ENCODE measurements around the gene PTPRG.

PTPRG gene

DNA sequence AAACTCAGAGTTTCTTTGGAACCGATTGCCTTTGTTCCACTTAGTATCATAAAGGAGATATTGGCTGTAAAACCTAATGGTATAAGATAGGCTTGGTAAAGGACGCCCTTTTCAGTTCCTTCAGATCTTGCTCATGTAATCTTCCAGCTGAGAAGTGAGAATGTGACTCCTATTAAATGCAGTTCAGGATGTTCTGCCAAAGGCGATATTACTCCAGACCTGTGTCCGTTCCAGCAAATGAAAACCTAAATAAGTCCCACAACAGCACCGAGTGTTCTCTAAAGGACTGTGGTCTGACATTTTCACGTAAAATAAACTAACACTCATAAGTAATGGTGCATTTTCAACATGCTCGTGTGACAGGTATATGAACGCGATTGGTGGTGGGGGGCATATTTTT, 535.8 kb downstream of the PTPRG start:
- DNase-seq, result no peak

DNA sequence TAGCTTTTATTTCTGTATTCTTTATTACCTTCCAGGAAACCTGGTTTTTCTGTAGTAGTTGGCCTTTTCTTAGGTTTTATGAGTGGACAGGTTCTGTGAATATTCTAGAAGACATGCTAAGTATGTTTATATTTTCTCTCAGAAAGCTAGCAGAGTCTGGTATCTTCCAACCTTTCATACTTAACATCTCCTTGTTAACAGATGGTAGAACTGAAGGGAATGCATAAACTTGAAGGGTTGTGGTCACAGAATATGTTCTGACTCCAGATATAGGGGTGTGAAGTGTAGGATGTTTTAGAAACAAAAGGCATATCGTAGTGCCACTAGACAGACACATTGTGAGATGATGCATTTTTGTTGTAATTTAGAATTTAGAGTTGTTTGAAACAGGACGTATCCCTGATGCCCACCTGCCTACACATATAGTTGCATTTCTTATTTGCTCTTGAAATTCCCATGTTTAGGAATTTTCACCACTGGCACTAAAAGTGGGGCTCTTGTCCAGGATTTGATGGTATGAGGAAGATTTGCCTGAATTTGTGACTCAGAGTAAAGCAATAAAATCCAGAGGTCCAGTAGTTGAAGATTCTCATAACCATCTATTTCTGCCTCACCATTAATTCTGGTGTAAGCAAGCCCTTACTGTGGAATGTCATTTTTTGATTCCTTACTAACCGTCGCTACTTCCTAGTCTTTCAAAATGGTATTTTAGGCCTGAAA, 537.4 kb downstream of the PTPRG start:
- no peak for DNase-seq

DNA sequence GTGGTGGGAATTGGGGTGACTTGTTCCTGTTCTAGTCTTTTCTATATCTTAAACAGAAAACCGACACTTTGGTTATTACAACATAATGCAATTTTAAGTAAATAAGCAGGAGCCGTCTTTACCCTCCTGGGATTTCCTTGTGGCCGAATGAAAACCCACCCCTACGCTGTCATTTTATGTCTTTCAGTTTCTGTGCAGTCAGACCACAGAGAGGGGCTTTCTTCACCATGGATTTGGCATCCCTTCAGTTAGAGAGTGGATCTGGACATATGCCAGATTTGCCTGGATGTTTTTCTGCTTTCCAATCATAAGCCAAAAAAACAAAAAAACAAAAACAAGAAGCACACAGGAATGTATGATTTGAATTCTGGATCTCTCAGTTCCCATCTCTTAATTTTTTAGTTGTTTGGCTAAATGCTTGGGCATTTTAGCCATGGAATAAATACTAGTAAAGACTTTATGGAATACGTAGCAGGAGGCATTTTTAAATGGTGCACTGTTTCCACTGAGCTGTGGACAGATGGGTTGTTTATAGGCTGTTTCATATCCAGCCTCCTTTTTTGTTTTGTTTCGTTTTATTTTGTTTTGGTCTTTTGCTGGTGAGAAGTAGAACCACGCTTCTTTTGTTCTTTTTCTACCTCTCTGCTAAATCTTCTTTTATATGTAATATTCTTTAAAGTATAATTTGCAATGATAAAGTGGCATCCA, 539.1 kb downstream of the PTPRG start:
- DNase-seq, result no peak

DNA sequence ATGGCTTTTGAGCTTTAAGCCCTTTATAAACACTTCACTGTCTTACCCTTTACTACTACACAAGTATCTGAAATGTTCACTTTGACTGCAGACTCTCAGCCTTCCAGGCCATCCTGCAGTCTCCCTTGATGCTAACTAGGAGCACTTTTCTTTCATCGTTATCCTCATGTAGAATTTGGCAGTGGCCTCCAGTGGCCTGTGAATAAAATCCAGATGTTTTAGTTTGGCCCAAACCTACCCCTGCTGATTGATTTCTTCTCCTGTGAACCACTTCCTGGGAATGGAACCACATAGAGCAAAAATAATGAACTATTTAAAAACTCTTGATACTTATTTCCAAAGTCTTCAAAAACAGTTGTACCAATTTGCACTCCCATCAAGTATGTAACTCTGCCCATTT, 540.1 kb downstream of the PTPRG start:
- DNase-seq, result no peak

DNA sequence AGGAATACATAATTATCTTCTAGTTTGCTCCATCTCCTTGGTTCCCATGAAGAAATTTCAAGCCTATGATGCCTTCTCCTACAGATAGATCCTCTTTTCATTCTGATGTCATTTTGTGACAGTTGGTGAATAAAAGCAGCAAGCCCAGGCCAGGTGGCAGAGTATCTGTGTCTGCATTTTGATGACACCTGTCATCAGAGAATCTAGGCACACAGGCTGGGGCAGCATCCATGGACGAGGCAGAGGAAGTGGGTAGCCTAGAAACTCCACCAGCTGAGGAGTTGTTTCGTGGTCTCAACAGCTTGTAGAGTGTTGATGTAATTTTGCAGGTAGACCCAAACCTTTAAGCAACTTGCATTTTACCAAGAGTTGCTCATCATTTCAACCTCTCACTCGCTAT, 542.2 kb downstream of the PTPRG start:
- no peak for DNase-seq

DNA sequence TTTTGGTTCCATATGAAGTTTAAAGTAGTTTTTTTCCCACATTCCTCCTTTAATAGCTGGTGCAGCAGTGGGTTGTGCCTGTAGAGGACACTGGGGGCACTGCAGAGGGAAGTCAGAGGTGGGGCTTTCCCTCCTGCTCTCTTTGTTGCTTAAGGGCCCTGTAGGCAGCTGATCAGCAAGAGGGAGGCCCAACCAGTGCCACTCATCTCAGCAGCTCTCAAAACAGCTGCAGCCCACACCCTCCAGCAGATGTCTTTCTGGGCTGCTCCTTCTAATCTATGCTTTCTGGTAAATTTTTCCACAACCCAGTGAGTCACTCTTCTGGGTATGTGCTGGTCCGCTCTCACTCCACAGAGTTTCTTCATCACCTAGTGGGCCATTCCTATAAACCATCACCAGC, 548.2 kb downstream of the PTPRG start:
- no peak for DNase-seq

DNA sequence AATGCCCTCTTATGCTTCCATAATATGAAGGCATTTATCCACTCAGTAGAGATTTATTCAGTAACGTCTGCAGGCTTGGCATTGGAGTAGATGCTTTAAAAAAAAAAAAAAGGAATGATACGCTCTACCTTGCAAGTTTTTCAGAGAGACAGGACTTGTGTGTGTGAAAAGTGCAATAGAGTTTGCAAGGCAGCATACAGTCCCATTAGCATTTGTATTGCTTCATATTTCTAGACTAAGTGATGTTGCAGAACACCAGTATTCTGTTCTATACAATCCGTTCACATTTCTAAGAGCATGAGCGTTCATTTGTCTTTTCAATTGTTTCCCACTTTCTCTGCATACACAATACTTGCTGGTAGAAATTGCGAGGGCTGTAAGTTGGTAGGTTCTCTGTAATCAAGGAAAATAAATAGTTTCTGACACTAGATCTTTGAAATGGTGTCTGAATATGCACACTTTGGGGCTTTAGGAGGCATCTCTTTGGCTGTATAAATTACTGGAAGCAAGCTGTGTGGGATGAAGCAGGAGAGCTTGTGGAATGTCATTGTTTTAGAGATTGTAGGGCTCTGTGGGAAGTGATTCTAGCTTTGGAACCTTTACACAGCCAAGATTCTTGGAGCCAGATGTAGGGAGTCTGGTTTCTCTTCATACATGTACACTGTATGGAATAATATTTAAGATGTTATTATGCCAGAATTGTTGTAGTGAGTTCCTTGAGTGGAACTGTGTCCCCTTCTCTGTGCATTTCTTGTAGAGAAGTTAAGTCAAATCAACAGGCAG, 549.3 kb downstream of the PTPRG start:
- no peak for DNase-seq

DNA sequence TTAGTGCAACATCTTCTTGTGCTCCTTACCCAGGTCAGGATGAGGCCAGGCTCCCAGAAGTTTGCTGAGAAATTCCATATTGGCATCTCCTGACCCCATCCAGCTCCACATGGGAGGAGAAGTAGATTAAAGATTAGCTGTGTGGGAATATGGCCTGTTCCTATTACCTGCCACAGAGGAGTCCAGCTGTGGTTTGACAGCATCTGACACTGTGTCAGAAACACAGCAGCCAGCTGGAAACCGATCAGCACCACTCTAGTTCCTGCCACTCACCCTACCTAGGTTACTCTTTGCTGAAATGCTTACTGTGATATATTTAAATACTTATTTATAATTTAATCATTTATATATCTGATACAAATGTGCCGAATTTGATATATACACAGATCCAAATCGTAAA, 551.7 kb downstream of the PTPRG start:
- DNase-seq, result no peak

DNA sequence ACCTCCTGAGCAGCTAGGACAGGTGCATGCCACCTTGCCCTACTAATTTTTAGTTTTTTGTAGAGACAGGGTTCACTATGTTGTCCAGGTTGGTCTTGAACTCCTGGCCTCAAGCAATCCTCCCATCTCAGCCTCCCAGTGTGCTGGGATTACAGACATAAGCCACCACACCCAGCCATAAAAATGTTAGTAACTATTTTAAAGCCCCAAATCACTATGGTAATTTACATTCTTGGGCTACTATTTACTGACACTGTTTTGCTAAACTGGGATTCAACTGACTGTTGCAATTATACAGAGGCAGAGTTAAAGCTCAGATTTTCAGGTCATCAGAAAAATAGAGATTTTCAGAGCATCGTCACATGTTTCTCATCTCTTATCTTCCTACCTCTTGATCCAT, 553.4 kb downstream of the PTPRG start:
- no peak for DNase-seq

DNA sequence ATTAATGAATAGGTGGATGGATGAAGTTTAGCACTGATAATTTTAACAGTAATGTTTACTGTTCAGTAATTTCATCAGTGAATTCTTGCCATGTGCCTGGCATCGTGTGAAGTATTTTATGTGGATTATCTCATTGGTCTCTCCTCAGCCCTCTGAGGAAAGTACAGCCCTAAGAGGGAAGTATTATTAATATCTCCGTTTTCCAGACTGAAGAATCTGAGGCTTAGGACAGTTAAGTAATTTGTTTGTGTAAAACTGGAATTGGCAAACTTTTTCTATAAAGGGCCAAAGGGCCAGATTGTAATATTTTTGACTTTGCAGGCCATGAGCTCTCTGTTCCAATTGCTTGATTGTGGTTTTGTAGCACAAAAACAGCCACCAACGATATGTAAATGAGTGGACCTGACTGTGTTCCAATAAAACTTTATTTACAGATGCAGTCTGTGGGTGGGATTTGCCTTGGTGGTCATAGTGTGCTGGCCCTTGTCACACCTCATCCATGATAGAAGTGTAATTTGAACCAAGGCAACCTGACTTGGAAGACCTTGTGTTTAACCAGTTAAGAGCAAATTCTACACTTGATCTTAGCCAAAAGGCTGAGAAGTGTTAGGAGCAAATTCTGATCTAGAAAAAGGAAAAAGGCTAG, 556.7 kb downstream of the PTPRG start:
- DNase-seq, result no peak

DNA sequence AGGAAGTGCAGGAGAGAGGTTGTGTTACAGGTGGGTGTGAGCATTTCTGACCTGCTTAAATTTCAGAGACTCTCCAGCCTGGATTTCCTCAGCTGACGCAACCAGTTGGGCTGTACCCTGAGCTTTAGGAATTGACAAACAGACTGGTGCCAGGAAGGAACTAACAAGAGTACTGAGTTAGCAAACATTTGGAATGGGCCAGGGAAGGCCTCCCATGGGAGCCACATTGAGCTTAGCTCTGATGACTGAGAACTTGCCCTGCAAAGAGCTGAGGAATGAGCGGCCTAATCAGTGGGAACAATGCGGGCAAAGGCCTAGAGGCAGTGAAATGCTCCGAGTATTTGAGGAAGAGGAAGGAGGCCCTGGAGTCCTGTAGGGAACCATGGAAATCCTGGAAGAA, 557.8 kb downstream of the PTPRG start:
- no peak for DNase-seq

DNA sequence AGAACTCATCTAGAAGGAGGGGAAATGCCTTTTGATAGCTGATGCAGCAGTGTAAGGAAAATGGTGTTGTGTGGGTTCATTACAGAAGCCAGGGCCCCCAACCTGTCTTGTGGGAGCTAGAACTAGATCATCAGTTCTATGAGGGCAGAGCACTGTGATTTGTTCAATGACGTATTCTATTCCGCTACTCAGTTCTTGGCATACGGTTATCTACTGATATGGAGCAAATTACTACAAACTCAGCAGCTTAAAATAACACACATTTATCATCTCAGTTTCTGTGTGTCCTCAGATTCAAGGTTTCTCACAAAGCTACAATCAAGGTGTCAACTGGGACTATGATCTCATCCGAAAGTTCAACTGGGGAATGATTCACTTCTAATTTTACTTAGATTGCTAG, 561.4 kb downstream of the PTPRG start:
- DNase-seq, result no peak

DNA sequence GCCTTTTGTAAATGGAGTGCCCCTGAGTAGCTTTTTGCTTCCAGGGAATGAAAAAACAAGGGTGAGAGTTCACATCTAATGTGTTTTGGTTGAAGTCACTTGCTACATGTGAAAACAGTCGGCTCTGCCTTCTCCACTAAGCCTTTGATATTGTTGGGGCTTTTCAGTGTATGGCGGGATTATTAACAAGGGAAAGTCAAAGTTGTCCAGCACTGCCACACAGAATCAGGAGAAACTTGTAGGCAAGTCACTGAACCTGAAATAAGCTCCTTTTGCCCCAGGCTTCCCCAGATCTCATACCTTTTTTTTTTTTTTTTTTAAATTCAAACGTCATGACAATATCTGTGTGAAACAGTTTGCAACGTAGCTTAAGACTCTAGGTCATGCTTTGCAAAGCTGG, 564.0 kb downstream of the PTPRG start:
- no peak for DNase-seq

DNA sequence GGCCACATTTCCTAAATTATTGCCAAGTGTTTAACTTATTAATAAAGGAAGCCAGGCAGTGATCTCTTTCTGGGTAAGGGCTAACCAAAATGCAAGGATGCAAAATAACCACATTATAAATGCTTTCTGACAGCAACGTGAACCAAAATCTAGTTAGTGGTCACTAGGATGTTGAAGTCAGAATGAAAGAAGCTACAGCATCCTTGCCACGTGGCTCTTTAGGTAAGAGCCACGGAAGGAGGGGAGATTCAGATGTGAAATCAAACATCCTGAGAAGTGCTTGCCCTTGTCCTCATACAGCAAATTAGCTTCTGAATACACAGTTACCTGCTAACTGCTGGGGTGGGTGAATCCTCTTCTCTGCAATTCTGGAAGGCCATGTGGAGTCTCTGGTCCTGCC, 565.7 kb downstream of the PTPRG start:
- no peak for DNase-seq

DNA sequence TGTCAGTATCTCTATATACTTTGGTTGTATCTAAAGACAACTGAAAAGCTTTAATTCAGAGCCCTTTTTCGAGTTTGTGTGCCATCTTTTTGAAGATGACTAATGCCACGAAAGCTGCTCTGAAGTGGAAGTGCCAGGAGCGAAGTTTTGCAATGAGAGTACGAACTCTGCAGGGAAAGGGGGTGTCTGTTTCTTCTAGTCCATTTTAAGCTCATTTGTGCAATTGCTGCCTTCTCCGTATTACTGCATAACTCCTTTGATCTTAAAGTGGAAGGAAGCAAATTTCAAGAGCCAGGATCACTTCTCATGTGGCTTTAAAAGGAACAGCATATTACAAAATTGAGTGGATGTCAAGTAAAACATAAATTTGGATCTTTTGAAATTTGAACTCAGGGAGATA, 566.7 kb downstream of the PTPRG start:
- no peak for DNase-seq

DNA sequence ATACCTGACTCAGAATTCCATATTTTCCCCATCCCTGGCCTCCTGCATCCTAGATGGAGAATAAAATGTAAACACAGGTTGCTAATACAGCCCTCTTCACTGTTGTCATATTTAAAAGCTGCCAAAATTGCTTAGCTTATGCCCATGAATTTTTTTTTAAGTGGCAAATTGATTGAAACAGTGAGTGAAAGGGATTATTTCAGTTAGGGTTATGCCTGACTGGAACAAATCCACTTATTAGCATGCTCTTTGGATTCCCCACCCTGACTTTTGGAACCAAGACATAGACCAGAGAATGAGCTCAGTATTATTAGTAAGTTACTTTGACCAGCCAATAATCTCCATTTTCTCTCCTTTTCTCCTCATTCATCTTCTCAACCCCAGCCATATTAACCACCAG, 567.3 kb downstream of the PTPRG start:
- no peak for DNase-seq

DNA sequence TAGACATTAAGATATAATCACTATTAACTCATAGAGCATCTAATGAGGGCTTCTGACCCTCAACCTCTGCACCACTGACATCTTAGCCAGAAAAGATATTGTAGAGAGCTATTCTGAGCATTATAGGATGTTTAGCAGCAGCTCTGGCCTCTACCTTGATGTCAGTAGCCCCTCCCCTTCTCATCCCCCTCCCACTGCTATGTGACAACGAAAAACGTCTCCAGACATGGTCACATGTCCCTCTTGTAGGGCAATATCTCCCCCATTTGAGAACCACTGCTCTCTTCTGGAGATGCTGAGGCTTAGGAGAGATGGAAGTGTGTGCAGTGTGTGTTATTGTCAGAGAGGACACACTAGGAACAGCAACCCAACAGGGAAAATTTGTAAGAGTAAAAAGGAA, 569.7 kb downstream of the PTPRG start:
- no peak for DNase-seq

DNA sequence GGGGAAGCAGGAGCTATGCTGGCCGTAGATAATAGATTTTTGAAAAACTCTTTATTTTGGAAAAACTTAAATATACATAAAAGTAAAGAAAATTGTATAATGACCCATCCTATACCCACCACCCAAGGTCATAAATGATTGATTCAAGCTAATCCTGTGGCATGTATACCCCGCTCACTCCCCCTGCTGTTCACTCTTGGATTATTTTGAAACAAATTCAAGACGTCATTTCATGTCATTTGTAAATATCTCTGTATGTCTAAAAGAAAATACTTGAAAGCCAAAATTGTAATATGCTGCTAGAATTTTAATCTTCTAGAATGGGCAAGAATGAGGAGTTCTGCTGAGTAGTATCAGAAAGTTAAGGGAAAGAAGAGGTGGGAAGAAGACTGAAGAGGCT, 570.2 kb downstream of the PTPRG start:
- DNase-seq, result no peak

DNA sequence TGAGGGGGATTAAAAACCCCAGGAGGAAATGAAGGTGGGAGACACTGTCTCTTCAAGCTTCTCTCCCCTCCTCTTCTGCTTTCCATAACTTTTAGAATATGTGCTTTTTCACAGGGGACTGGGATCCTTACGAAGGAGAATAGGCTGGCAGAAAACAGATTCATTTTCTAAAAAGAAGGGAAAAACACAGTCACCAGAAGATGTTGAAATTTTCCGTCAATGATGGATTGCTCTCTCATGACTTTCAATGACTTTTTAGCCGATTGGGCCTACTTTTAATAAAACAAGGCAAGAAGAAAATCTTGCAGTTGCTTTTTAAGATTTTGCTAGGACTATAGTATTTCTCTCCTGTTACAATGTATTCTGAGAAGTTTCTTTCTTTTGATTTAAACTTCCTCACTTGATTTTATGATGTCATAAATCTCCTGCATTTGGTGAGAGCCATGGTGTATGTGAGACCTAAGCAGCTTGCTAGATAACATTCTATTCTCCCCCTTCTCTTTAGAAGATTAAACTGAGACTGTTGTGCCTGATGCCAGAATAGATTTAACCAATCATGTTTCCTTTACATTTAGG, 570.7 kb downstream of the PTPRG start:
- DNase-seq, result no peak

DNA sequence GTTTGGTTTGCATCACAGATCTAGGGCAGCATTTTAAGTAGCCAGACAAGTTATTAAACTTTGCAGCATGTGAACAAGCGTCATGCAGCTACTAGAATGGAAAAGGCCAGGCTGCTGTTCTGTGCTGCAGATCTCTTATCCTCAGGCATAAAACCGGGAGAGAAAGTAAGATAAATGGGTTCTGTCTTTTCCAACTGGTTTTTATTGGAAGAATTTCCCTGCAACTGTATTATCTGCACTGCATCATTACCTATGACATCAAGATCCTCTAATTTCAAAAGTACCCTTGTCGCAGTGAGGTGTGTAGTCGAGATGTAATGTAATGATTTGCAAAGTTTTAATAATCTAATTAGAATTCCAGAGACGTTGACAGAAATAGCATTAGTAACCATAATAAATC, 571.6 kb downstream of the PTPRG start:
- DNase-seq, result no peak

DNA sequence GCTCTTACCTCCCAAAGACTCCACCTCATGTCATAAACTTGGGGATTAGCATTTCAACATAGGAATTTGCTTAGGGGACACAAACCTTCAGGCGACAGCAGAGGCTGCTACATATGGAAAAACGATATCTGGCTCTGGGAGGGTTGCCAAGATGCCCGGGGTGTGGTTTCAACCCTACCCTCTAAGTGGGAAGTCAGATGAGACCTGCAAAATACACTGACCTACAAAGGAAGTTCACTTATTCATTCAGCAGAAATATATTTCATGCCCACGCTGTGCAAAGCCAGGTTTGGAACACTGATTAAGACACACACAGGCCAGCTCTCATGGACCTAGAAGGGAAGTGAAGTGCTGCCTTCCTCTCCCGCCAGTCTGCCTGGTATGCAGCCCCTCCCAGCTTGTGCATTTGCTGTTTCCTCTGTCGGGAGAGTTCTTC, 572.7 kb downstream of the PTPRG start:
- DNase-seq, result no peak

DNA sequence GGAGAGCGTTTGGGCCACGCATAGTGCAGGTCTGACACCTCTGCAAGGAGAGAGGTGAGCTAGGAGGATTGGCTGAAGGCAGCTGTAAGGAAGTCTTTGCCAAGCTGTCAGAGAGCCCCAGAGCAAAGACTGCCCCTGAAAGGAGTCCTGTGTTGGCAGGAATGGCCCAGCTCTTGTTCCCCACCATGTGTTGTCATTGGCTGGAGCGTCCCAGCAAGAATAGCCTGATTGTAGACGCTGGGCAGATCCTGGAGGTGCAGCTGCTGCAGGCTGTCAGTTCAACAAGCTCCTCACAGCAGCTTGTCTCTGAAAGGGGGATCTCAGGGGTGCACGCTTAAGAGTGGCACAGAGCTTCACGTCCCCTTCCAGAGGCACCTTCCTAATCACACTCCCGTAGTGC, 574.4 kb downstream of the PTPRG start:
- DNase-seq, result no peak

DNA sequence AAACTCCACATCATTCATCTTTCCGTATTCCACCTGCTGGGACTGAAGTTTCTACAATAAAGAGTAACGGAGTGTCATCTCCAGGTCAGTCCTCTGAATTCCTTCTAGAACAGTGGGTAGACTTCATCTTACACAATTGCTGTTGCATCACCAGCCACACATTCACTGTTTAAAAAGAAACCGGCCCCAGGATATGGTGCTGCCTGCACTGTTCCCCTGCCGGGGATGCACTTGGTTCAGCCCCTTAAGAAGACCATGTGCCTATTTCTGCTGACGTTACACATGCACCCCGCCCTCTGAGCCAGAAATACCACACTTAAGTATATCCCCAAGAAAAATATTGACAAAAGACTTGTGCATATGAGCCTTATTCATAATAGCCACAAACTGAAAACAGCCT, 578.6 kb downstream of the PTPRG start:
- DNase-seq, result no peak
